OCI-LY1 (cell line): ENCODE results near the gene HTR2A.

ENCODE experiments used
- H2AFZ ChIP-seq: fragments of 200-600 bp; sonication (generic), shearing (Covaris generic); 2 replicates; pipeline ENCODE4 v1.6.0; 2014; ENCODE audit warnings: antibody characterized with exemption, mild to moderate bottlenecking, low read length
- H3F3A ChIP-seq: fragments of 200-600 bp; sonication (generic), shearing (Covaris generic); 2 replicates; pipeline ENCODE4 v1.6.0; 2014; ENCODE audit warnings: mild to moderate bottlenecking, antibody characterized with exemption, low read length, moderate library complexity; ENCODE audit not compliant: insufficient read depth
- H3K27ac ChIP-seq: fragments of 200-600 bp; sonication (generic); 2 replicates; pipeline ENCODE4 v1.5.1; 2014; ENCODE audit warnings: low read length, mixed run types, mild to moderate bottlenecking, low read depth; ENCODE audit not compliant: poor library complexity, severe bottlenecking
- H3K27me3 ChIP-seq: fragments of 200-600 bp; sonication (generic); 2 replicates; pipeline ENCODE4 v1.6.0; 2014; ENCODE audit warnings: antibody characterized with exemption, mild to moderate bottlenecking, low read length, moderate library complexity; ENCODE audit not compliant: insufficient read depth
- H3K36me3 ChIP-seq: fragments of 200-600 bp; sonication (generic); 2 replicates; pipeline ENCODE4 v1.6.1; 2014; ENCODE audit warnings: mild to moderate bottlenecking, antibody characterized with exemption, low read length, moderate library complexity, mixed read lengths; ENCODE audit not compliant: insufficient read depth
- H3K4me1 ChIP-seq: fragments of 200-600 bp; sonication (generic); 2 replicates; pipeline ENCODE4 v1.5.1; 2014; ENCODE audit warnings: mild to moderate bottlenecking, low read length, moderate library complexity; ENCODE audit not compliant: insufficient read depth, severe bottlenecking
- H3K4me2 ChIP-seq: fragments of 200-600 bp; sonication (generic), shearing (Covaris generic); 2 replicates; pipeline ENCODE4 v1.6.1; 2014; ENCODE audit warnings: low read length
- H3K4me3 ChIP-seq: fragments of 200-600 bp; sonication (generic); 2 replicates; pipeline ENCODE4 v1.5.1; 2014; ENCODE audit warnings: low read length, low read depth, mild to moderate bottlenecking, mixed read lengths; ENCODE audit not compliant: poor library complexity, severe bottlenecking
- H3K79me2 ChIP-seq: fragments of 200-600 bp; shearing (Covaris generic); 2 replicates; pipeline ENCODE4 v1.6.1; 2016; ENCODE audit warnings: mixed run types, low read length, mixed read lengths; ENCODE audit not compliant: insufficient read depth
- H3K9ac ChIP-seq: fragments of 200-600 bp; sonication (generic), shearing (Covaris generic); 2 replicates; pipeline ENCODE4 v1.6.1; 2014; ENCODE audit warnings: mild to moderate bottlenecking, low read length, mixed read lengths
- H3K9me2 ChIP-seq: fragments of 200-600 bp; sonication (generic), shearing (Covaris generic); 2 replicates; pipeline ENCODE4 v1.6.1; 2014; ENCODE audit warnings: low read depth, mild to moderate bottlenecking, low read length, mixed read lengths
- H3K9me3 ChIP-seq: fragments of 200-600 bp; shearing (Covaris generic); 2 replicates; pipeline ENCODE4 v1.6.1; 2014; ENCODE audit warnings: low read length, mixed read lengths
- H4K20me1 ChIP-seq: fragments of 200-600 bp; sonication (generic), shearing (Covaris generic); 2 replicates; pipeline ENCODE4 v1.6.0; 2016; ENCODE audit warnings: mild to moderate bottlenecking, low read length; ENCODE audit not compliant: insufficient read depth
- CTCF ChIP-seq: fragments of 200-600 bp; sonication (generic), shearing (Covaris generic); IDR thresholded peaks from 2 replicates; pipeline ENCODE4 v1.5.1; 2017; ENCODE audit warnings: mild to moderate bottlenecking, antibody characterized with exemption, low read length, moderate library complexity, mixed read lengths
- EZH2 ChIP-seq: fragments of 200-600 bp; sonication (generic), shearing (Covaris generic); IDR thresholded peaks from 2 replicates; pipeline ENCODE4 v1.8.0; 2017; ENCODE audit warnings: borderline replicate concordance, mixed run types, mild to moderate bottlenecking, antibody characterized with exemption, low read length, moderate library complexity, mixed read lengths

Gene HTR2A

GRCh38 chr13:46896341-46897137 lies at the start of gene HTR2A:
HTR2A (minus strand) TSS chr13:46897053; CDS start chr13:46895906, 1,147 bp downstream.
- Histone ChIP-seq H4K20me1 (no peaks in the 10 kb centered on the region), H3K36me3 (no peaks in the 10 kb centered on the region), H3K27ac (no peak within 1 kb of the TSS), H3K79me2 (no peaks in the 10 kb centered on the region), H3K9me2 (no peaks in the 10 kb centered on the region), H3K27me3 (no peaks in the 10 kb centered on the region), H3K9me3 (no peaks in the 10 kb centered on the region), H3K4me2 (no peak within 1 kb of the TSS), H2AFZ (no peak within 1 kb of the TSS), H3K9ac (no peak within 1 kb of the TSS), H3F3A (no peaks in the 10 kb centered on the region), H3K4me1 (peaks cover 6% of the 10 kb centered on the region), H3K4me3 (no peak within 1 kb of the TSS)
- TF ChIP-seq CTCF (no peak), EZH2 (no peak)

GRCh38 chr13:46936525-46936924 lies 39.7 kb upstream of the HTR2A start:
- Histone ChIP-seq H3K4me1 (no peaks in the 10 kb centered on the region), H3K79me2 (no peaks in the 10 kb centered on the region), H3K27me3 (no peaks in the 10 kb centered on the region), H3K9ac (no peak overlapping the region), H2AFZ (no peak overlapping the region), H3K4me3 (no peak overlapping the region), H3F3A (no peaks in the 10 kb centered on the region), H3K9me2 (no peaks in the 10 kb centered on the region), H4K20me1 (no peaks in the 10 kb centered on the region), H3K9me3 (no peaks in the 10 kb centered on the region), H3K27ac (no peak overlapping the region), H3K4me2 (no peak overlapping the region), H3K36me3 (no peaks in the 10 kb centered on the region)
- TF ChIP-seq CTCF (no peak), EZH2 (no peak)

DNA sequence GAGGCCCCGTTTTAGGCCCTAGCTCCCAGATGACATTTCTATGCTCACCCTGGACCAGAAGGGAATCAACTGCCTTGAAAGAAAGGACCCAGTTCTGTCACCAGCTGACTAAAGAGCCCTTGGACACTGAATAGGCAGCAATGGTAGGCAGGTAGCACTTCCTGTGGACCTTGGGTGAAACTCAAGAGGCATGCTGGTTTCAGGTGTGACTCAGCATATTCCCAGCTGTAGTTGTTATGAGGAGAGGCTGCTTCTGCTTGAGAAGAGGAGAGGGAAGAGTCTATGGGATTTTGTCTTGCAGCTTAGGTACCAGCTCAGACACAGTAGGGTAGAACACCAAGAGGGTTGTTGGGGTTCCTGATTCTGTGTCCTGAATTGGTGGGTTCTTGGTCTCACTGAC lies 37.9 kb upstream of the HTR2A start:
- no peak overlapping the region for H3K9ac ChIP-seq
- no peaks in the 10 kb centered on the region for H3K9me3 ChIP-seq
- no peaks in the 10 kb centered on the region for H3F3A ChIP-seq
- no peaks in the 10 kb centered on the region for H3K79me2 ChIP-seq
- no peaks in the 10 kb centered on the region for H4K20me1 ChIP-seq
- H3K27me3 ChIP-seq, result no peaks in the 10 kb centered on the region
- H3K9me2 ChIP-seq, result no peaks in the 10 kb centered on the region
- H3K4me3 ChIP-seq, result no peak overlapping the region
- TF ChIP-seq EZH2 (no peak), CTCF (no peak)
- H2AFZ ChIP-seq, result no peak overlapping the region
- H3K36me3 ChIP-seq, result no peaks in the 10 kb centered on the region
- H3K4me2 ChIP-seq, result no peak overlapping the region
- no peaks in the 10 kb centered on the region for H3K4me1 ChIP-seq
- no peak overlapping the region for H3K27ac ChIP-seq
